GM19023 (cell line): ENCODE data around the gene CNTN5.
"Not testable (repeated sequence)": the region's sequence is repeated elsewhere in the genome, so short reads cannot be mapped to it uniquely, and the experiment has no call there.

Experiments used
- ATAC-seq: cut with Tn5 transposase; IDR thresholded peaks from one replicate; pipeline ENCODE4 v1.9.1; 2021; ENCODE audit warnings: mild to moderate bottlenecking, moderate library complexity; ENCODE audit not compliant: unreplicated experiment

The CNTN5 gene

DNA sequence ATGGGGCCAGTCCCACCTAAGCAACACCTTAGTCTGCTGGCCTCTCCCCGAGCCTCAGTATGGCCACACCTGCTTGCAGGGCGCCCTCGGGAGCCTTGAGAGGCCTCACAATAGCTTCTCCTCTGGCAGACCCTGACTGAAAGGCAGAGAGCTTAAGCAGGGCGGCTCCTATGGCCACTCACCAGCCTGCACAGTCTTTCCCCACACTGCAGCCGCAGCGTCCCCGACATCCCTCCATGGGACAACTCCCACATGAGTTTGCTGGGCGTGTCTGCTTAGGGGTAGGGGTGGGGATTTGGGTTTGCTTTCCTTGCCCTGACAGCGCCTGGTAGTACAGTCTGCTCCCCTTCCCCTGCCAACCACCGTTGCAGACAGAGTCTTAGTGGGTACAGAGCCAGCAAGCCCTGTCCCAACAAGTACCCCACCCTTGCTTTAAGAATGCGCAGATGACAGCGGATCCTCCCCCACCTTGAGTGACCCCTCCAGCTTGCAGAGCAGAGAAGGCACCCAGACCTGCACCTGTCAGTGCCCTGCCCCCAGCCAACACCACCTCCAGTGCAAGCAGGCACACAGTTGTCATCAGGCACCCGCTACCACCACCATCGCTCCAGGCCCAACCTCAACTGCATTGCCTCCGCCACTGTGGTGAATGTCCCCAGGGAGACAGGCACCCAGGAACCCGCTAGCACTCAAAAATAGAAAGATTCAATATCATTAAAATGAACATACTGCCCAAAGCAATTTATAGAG lies 1252.5 kb downstream of the CNTN5 start:
- ATAC-seq = no peak

DNA sequence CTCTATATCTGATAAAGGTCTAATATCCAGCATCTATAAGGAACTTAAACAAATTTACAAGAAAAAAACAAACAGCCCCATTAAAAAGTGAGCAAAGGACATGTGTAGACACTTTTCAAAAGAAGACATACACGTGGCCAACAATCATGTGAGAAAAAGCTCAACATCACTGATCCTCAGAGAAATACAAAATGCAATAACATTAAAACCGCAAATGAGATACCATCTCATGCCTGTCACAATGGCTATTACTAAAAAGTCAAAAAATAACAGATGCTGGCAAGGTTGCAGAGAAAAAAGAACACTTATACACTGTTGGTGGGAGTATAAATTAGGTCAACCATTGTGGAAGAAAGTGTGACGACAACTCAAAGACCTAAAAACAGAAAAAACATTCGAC lies 1253.7 kb downstream of the CNTN5 start:
- not testable (repeated sequence) for ATAC-seq

DNA sequence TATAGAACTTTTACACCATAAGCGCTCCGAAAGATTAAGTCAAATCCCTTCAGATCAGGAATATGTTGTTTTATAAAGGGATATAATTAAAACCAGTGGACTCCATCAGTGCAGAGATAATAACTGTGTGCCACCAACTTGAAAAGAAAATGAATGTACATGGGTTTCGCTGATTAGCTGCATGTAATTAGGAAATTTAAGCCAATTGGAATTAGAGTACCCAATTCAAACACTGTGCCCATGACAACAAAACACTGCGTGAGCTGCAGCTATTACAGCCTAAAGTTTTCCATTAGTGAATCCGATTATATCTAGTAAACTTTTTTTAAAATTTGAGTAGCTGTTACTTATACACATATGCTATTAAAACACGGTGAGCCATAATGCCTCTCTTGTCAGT lies 1274.0 kb downstream of the CNTN5 start:
- no peak for ATAC-seq

DNA sequence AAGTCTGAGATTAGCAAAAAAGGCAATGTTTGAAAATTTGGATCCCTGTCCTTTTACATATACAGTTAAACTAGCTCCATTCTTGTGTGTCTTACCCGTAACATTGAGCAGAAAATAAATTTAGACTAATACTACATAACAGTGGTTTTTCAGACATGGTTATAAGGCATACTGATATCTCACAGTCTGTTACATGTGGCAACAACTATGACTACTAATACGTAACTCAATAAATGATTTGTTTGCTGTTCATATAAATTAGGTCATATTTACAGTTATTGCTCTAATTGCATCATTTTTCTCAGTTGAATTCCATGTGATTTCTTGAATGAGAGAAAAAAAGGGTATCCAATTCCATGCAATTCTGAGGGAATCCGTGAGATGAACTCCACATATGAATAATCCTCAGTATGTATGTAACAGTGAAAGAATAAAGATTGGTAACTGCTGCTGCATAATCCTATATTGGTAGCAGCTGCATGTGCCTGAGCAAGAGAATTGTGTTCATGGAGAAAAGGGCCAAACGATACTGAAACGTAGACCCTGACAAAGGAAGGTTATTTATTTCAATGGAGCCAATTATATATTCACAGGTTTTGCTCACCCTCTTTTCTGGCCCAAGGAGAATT lies 1275.4 kb downstream of the CNTN5 start:
- no peak for ATAC-seq

DNA sequence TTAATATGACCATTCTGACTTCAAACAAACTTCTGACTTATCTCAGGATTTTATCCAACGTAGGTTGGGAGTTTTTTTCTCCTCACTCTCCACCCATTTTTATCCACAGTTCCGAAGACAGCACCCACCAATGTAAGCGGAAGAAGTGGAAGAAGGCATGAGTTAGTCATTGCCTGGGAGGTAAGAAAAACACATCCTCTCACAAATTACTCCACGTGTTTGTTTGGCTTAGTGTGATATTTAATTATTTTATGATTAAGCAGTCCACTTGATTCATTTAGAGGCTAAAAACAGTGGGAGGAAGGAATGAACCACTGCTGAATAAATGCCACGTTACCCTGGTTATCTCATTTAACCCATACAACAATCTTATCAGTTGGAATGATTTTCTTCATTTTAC lies 1276.8 kb downstream of the CNTN5 start:
- ATAC-seq = no peak

DNA sequence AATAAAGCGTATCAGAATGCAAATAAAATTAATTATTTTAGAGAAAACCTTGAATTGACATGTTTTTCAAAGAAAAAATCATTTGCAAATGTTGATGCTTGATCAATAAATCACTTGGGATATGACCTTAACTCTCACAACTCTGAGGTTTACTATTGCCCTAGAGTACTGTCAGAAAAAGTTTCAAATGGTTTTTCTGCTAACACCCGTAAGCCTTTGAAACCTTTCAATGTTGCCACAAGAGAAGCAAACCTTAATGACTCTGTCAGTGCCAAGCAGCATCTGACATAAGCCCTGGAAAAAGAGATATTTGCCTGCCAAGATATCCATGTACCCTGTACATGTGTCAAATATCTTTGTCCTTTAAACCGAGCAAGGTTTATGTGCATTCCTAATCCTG lies 1282.1 kb downstream of the CNTN5 start:
- ATAC-seq = no peak

DNA sequence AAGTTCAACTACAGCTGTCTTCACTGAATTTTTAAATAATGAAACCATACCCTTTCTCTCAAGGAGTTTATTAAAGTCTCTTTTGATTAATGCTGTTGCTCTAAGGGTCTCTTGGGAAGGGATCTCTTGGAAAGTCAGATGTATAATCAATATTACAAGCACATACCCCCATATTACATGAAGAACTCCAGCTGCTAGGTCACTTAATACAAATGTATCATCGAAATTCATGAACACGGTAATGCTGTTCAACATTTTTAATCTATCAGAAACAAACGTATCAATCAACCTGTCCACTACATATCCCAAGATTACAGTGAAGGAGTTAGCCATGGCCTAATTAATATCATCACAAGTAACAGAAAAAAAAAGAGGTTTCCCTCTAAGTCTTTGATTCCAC lies 1283.1 kb downstream of the CNTN5 start:
- no peak for ATAC-seq

DNA sequence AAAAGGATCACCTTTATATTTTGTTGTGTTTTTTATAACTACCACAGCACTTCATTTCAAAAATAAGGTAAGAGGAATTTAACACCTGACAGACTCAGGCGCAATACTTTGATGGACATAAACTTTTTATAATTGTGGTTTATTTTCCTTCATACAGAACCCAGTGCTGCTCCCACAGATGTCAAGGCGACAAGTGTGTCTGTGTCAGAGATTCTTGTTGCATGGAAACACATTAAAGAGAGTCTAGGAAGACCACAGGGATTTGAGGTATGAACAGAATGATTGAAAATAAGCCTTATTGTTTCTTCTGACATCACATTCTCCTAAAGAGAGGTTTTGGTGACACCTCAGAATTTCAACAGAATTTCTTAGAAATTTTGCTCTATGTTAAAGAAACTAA lies 1287.5 kb downstream of the CNTN5 start:
- ATAC-seq = no peak

DNA sequence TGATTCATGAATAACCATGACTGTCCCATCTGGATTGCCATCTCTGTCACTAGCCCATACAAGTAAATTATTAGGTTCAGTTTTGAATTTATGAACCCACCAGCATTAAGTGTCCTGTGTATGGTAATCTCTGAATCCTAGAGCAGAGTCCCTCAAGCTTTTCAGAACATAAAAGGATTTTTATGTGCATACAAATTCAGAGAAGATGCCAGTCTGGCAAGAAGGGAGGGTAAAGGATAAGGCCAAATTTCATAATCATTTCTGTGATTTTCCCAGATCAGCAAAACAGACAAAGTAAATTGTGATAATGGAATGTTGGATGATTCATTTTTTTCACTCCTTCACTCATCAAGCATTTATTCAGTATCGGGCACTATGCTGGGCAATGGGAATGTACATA lies 1295.2 kb downstream of the CNTN5 start:
- no peak for ATAC-seq

DNA sequence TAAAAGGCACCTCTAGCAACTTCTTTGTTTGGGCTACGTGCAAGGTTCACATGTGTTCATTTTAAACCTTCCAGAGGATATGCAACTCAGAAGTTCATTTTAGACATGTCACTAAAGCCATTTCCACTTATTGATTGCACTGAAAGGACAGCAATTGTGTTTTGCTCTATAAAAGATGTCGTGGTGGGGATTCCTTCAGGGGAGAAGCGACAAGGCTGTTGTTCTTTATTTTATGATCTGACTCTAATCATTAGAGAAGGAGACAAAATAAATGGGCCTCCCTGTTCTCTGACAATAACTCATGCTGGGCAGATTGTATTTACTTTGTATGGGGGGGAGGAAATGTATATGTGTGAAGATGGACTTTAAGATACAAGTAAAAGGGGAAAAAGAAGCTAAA lies 1296.2 kb downstream of the CNTN5 start:
- no peak for ATAC-seq

DNA sequence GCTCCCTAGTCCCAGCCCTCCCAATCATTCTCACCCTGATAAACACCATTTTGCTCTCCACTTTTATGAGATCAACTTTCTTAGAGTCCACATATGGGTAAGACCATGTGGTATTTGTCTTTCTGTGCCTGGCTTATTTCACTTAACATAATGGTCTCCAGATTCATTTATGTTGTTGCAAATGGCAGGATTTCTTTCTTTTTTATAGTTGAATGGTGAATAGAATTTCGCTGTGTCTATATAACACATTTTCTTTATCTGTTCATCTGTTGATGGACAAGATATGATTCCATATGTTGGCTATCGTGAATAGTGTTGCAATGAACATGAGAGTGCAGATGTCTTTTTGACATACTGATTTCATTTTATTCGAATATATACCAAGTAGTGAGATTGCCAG lies 1298.9 kb downstream of the CNTN5 start:
- no peak for ATAC-seq

DNA sequence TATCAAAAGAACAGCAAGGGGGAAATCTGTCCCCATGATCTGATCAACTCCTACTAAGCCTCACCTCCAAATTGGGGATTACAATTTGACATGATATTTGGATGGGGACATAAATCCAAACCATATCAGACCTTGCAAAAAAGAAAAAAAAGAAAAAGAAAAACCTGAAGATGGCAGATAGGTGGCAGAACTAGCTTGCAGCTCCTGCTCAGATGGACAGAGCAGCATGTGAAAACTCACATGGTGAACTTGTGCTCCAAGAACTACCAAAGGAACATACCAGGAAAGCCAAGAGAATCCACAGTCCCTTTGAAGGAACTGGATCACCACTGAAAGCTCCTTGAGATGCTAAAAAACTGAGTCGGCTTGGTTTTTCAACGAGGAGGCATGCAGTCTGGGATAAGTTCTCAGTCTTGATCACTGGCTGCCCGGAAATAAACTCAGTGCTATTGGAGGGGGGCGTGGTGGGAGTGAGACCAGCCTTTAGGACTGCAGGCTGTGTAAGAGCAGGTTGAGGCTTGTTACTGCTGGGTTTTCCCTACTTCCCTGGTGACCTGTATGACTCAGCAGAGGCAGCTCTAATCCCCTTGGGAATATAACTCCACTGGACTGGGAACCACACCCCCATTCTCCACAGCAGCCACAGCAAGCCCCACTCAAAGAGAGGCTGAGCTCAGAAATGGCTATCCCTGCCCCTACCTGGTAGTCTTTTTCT lies 1308.0 kb downstream of the CNTN5 start:
- no peak for ATAC-seq

DNA sequence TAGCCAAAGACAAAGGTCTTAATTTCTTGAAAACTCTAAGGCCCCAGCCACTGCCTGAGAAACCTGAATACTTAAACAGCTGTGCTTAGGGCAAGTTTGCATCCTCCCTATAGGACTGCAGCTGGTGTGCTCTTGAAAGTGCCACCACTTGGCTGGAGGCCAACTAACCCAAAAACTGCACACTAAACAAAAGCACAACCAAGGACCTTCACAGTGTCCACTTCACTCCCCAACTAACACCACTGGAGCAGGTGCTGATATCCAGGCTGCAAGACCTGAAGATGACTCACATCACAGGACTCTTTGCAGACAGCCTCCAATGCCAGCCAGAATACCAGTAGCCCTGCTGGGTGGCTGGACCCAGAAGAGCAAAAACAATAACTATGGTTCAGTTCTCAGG lies 1308.6 kb downstream of the CNTN5 start:
- no peak for ATAC-seq

DNA sequence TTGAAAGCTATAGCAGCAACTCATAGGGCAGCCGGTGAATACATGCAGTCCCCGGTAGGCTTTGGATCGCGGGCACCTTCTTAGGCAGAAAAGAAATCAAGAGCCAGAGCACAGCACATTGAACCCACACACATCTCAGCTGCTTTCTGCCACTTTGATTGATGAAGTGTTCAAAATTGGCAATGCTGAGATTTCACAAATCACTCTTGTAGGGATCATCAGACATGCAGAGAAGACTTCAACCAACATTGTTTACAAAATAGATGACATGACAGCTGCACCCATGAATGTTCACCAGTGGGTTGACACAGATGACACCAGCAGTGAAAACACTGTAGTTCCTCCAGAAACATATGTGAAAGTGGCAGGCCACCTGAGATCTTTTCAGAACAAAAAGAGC lies 1316.1 kb downstream of the CNTN5 start:
- no peak for ATAC-seq

DNA sequence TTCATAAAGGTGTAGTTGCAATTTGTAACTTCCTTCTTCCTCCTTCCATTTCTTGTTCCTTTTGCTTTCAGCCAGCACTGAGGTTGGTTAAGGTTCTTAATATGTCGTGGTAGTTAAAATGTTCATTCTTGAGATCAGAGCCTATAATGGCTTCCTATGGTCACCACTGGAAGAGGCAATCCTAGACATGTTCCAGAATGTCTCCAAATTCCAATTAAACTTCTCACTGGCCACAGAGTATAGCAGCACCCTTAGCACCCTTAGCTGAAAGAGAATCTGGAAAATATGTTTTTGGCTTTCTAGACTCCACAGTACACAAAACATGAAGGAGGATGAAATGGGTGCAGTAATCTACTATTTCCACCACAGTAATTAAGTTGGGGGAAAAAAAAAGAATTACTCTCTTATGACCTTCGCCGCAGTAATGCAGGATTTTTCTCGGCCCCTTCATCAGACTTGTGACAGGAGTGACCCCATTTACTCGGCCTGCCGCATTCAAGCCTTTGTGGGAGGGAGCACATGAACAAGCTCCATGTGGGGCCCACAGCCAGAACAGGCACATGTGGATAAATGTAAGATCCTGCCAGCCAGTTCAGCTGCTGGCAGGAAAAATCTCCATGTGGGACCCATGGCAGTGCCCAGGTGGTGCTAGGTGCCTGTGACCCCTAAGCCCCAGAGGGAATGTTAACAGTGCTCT lies 1317.5 kb downstream of the CNTN5 start:
- ATAC-seq = no peak

DNA sequence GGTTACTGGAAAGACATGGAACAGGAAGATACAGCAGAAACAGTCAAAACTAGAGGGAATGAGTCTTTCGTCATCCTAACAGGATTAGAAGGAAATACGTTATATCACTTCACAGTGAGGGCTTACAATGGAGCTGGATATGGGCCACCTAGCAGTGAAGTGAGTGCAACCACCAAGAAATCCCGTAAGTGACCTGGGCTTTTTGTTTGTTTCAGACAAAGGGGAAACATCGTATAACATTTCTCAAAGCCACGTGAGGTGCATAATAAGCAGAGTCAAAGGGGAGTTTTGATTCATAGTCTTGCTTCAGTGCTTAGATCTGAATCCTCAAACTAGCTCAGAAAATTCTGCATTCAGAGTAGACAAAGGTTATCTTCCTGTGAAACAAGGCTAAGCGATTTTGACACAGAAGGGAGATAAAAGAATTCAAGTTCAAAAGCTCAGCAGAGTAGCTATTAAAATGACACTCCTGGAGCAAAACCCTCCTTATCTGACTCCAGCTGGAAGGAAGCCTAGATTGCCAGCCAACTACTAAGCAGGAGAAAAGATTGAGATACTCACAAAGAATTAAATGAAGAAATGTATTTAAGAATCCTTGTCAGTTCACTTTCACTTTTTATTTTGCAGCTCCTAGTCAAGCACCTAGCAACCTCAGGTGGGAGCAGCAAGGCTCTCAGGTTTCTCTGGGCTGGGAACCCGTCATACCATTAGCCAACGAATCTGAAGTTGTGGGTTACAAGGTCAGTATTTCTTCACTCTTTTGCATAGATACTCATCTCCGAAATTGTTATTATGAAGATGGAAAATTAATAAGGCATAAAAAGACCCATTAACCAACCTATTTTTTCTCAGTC lies 1319.9 kb downstream of the CNTN5 start:
- no peak for ATAC-seq

DNA sequence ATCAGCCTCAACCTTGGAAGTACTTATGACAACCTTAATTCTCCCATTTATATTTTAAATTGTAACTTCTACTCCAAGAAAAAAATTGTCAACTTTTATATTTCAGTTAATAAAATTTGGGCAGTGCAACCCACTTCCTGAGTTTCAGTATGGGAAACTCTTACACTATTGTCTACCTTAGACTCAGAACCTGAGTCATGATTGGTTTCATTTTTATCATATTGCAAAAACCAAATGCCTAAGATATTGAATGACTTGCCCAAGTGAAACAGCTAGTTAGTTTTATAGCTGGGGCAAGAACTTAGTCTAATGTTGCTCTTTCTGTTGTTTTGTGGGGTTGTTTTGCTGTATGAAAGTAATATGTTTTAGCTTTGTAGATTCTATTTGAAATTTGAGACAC lies 1332.3 kb downstream of the CNTN5 start:
- ATAC-seq = no peak

DNA sequence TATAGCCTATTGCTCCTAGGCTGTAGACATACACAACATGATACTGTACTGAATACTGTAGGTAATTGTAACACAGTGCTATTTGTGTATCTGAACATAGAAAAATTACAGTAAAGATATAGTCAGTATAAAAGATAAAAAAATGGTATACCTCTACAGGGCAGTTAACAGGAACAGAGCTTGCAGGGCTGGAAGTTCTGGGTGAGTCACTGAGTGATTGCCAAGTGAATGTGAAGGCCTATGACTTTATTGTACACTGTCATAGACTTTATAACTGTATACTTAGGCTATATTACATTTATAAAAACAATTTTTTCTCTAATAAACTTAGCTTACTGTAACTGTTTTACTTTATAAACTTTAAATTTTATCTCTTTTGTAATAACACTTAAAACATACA lies 1334.0 kb downstream of the CNTN5 start:
- ATAC-seq = no peak

DNA sequence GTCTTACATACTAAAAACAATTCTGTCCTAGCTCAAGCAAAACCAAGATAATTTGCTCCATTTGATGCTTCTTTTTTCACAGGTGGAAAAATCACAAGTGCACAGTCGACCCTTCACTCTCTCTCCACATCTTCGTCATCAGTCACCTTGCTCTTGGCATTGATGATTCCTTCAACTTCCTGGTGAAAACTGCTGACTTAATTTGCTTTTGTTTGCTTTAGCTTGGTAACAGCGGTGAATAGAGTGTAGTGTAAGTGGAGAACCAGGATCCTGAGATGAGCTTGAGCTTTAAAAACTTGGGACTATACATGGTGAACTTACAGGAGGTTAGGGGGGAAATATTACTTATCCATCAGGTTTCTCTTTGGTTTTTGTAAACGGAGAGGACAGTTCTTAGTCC lies 1335.3 kb downstream of the CNTN5 start:
- ATAC-seq = no peak

DNA sequence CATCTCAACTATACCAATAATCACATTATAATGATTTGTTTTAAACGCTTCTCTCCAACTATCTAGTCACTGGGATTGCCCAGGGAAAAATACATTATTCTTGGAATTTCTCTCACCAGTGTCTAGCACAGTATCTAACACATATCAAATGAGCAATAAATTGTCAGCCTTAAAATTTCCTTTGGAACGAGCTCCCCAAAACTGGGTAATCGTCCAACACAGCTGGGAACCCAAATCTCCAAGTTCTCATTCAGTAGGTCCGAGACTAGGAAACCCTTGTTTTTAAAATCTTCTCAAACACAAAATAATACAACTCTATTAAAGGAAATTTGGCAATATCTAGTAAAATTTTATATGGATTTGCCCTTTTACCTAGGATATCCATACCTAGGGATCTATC lies 1338.5 kb downstream of the CNTN5 start:
- no peak for ATAC-seq

DNA sequence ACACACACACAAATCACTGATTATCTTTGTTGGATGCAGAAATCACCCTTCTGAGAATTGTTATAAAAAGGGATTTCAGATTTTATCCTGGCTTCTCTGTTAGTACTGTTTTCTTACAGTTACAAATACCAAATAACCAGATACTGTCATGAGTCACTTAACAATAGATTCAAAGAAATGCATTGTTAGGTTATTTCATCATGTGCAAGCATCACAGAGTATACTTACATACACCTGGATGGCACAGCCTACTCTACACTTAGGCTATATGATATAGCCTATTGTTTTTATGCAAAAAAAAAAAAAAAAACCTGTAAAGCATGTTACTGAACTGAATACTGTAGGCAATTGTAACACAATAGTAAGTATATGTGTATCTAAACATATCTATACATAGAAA lies 1347.1 kb downstream of the CNTN5 start:
- ATAC-seq = no peak
